Mammary epithelial cell (primary cell): ENCODE measurements around the gene ANKRD12.

Experiments used
- EZH2 ChIP-seq: IDR thresholded peaks from 2 replicates; pipeline ENCODE4 v1.6.1; 2012; ENCODE audit warnings: low read length, inconsistent platforms, borderline replicate concordance
- TF ChIP-seq, protein P1 (sequence below), 2 donors: IDR thresholded peaks in 1 of 2; conservative IDR thresholded peaks in 1 of 2; 2 replicates each; pipeline ENCODE4 v1.5.1; 2011 to 2012; ENCODE audit warnings: inconsistent platforms in 2 of 2, low read length in 2 of 2, mild to moderate bottlenecking in 2 of 2, control low read depth in 1 of 2, low read depth in 1 of 2; ENCODE audit not compliant: insufficient read depth in 1 of 2; ENCODE audit errors: extremely low read depth in 1 of 2

DNA sequence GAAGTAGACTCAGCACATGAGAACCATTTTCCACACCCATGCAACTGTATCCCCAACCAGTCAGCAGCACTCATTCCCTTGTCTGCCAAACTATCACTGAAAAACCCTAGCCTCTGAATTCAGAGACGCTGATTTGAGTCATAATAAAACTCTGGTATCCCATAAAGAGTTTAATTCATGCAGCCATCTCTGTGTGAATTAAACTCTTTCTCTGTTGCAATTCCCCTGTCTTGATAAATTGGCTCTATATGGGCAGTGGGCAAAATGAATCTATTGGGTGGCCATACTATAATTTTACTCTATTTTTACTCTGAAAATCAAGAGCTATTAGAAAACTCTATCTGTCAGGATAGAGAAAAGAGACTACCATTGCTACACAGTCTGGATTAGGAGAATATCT, 157.4 kb downstream of the ANKRD12 start:
- TF ChIP-seq, protein P1, sequence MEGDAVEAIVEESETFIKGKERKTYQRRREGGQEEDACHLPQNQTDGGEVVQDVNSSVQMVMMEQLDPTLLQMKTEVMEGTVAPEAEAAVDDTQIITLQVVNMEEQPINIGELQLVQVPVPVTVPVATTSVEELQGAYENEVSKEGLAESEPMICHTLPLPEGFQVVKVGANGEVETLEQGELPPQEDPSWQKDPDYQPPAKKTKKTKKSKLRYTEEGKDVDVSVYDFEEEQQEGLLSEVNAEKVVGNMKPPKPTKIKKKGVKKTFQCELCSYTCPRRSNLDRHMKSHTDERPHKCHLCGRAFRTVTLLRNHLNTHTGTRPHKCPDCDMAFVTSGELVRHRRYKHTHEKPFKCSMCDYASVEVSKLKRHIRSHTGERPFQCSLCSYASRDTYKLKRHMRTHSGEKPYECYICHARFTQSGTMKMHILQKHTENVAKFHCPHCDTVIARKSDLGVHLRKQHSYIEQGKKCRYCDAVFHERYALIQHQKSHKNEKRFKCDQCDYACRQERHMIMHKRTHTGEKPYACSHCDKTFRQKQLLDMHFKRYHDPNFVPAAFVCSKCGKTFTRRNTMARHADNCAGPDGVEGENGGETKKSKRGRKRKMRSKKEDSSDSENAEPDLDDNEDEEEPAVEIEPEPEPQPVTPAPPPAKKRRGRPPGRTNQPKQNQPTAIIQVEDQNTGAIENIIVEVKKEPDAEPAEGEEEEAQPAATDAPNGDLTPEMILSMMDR (conservative IDR thresholded peaks at IDR 0.05 in 1 of 2, IDR thresholded peaks at IDR 0.05 in 1 of 2; ENCODE audit: extremely low read depth in 1 of 2, insufficient read depth in 1 of 2, low read depth in 1 of 2, low read length in 2 of 2): no peak
- TF ChIP-seq EZH2: no peak
